ENCODE results near the gene SLC4A3. TPM values are rescaled to one million over a fixed set of nuclear protein-coding genes. Genes with fewer than 3 reads are reported as not detected.

The SLC4A3 gene
- total and polyA plus RNA-seq, 2 of the 8 experiments (the other 6 are each of a cell fraction or from before 2014, with no cell fraction given) = 4.8 to 7.4 TPM

- TF ChIP-seq GTF2F1 (IDR thresholded peaks at IDR 0.05; ENCODE audit: borderline replicate concordance, low read depth, low read length) (no peak), PHF8 (conservative IDR thresholded peaks at IDR 0.05; ENCODE audit: low read depth, low read length) (no peak), EZH2 (IDR thresholded peaks at IDR 0.05; ENCODE audit: low read depth, low read length, severe bottlenecking) (no peak), SP4 (IDR thresholded peaks at IDR 0.05; ENCODE audit: low read length) (no peak), RBBP5 (IDR thresholded peaks at IDR 0.05; ENCODE audit: borderline replicate concordance, low read depth, low read length) (no peak), TBP (IDR thresholded peaks at IDR 0.05; ENCODE audit: low read depth, low read length) (no peak)
- no peak overlapping the region for H3K14ac ChIP-seq (ENCODE audit: insufficient read length)
- no peak overlapping the region for H4K5ac ChIP-seq (ENCODE audit: insufficient read length, low read depth, low read length)
- H3K56ac ChIP-seq (replicated peaks; ENCODE audit: insufficient read length, low read depth, low read length) = no peak overlapping the region
- no peak overlapping the region for H3K23ac ChIP-seq (ENCODE audit: insufficient read length)
- H2BK5ac ChIP-seq (ENCODE audit: low read depth, low read length) = no peak overlapping the region
- H4K20me1 ChIP-seq (replicated peaks in 1 of 2; ENCODE audit: control insufficient read depth in 1 of 2, insufficient read depth in 2 of 2, low read length in 2 of 2) = peaks cover 0 to 4% of the 10 kb centered on the region in 2 experiments
- WGBS, 2 experiments (ENCODE audit: extremely low coverage in 1 of 2, insufficient coverage in 1 of 2, insufficient read length in 1 of 2, insufficient replicate concordance in 2 of 2, low coverage in 1 of 2, low lambda C conversion rate in 2 of 2, missing lambda C conversion rate in 1 of 2) = 90% methylated on average over 21 of the region's 24 CpGs; no CpG with 5 or more reads in 1 of the 2 experiments
- no peak overlapping the region for H4K91ac ChIP-seq (replicated peaks; ENCODE audit: insufficient read length, low read length)
- no peaks in the 10 kb centered on the region for H3K79me1 ChIP-seq (ENCODE audit: low read depth, low read length)
- no peaks in the 10 kb centered on the region for H3K36me3 ChIP-seq (ENCODE audit: control insufficient read depth in 2 of 4, insufficient read depth in 4 of 4, low read length in 3 of 4)
- ChIA-PET POLR2A (ENCODE audit: partially characterized antibody) (interaction anchor here (0.6 to 1.9 kb wide), 5 partner anchors 9 to 1735 kb away, joined by 3 to 6 read pairs (median 4); partner anchors contain the start of gene SLC4A3), CTCF (ENCODE audit: partially characterized antibody) (interaction anchor here (0.6 to 22.0 kb wide), 11 partner anchors 9 to 186 kb away, joined by 3 to 356 read pairs (median 5); partner anchors contain the start of gene OBSL1)
- DNase-seq (ENCODE audit: low read depth in 1 of 2, low spot score in 2 of 2) (no peak), FAIRE-seq (no peak)
- no peak overlapping the region for H2BK15ac ChIP-seq (ENCODE audit: low read length)
- H3K79me2 ChIP-seq (ENCODE audit: control insufficient read depth in 1 of 2, insufficient read depth in 2 of 2, low read length in 2 of 2) = no peaks in the 10 kb centered on the region
- no peak overlapping the region for H2BK120ac ChIP-seq (replicated peaks; ENCODE audit: low read depth, low read length)
- H3K4ac ChIP-seq (replicated peaks; ENCODE audit: insufficient read length, low read depth, low read length) = no peak overlapping the region
- H3K9me3 ChIP-seq (ENCODE audit: insufficient read depth in 2 of 2, low read depth in 1 of 2, low read length in 1 of 2) = no peaks in the 10 kb centered on the region
- no peak overlapping the region for H3K27ac ChIP-seq (ENCODE audit: low read depth, low read length)
- H3K4me1 ChIP-seq (replicated peaks in 1 of 4; ENCODE audit: control insufficient read depth in 3 of 4, insufficient read depth in 4 of 4, low read length in 3 of 4) = no peaks in the 10 kb centered on the region
- H2AFZ ChIP-seq (ENCODE audit: low read length) = no peak overlapping the region
- no peak overlapping the region for H2BK20ac ChIP-seq (ENCODE audit: low read length)
- no peak overlapping the region for H3K18ac ChIP-seq (ENCODE audit: extremely low read depth, low read length)
- H3K9ac ChIP-seq (replicated peaks in 1 of 4; ENCODE audit: extremely low read depth in 1 of 4, low read depth in 3 of 4, low read length in 3 of 4) = no peak overlapping the region
- no peak overlapping the region for H3K4me3 ChIP-seq (ENCODE audit: extremely low read depth in 1 of 4, insufficient read depth in 2 of 4, low read depth in 3 of 4, low read length in 4 of 4)
- no peak overlapping the region for H4K8ac ChIP-seq (ENCODE audit: extremely low read depth, insufficient read depth, low read length)
- H3K27me3 ChIP-seq (replicated peaks in 1 of 4; ENCODE audit: control insufficient read depth in 3 of 4, extremely low read depth in 1 of 4, insufficient read depth in 3 of 4, low read length in 3 of 4) = no peaks in the 10 kb centered on the region
- H3K4me2 ChIP-seq (ENCODE audit: insufficient read depth in 1 of 2, low read depth in 2 of 2, low read length in 2 of 2) = no peak overlapping the region
- H2AK5ac ChIP-seq (ENCODE audit: low read depth, low read length) = no peak overlapping the region
- H2BK12ac ChIP-seq (ENCODE audit: low read depth, low read length) = no peak overlapping the region
- H3K23me2 ChIP-seq (ENCODE audit: low read depth, low read length) = peaks cover 4% of the 10 kb centered on the region; the same call in 1 of the 2 replicates
Observed at GRCh38 chr2:219636144-219636915, 8.9 kb downstream of the SLC4A3 start.
